Parathyroid adenoma (tissue), 2 donors: ENCODE data around the gene NOS1AP.

Experiments used
- H2AFZ ChIP-seq: fragments of 300-600 bp; sonication (generic); one replicate; pipeline ENCODE4 v1.7.0; 2017; ENCODE audit warnings: antibody characterized with exemption, mild to moderate bottlenecking
- H3K27ac ChIP-seq: fragments of 300-600 bp; sonication (generic); one replicate; pipeline ENCODE4 v1.7.0; 2017
- H3K27me3 ChIP-seq: fragments of 300-600 bp; sonication (generic); one replicate; pipeline ENCODE4 v1.7.0; 2017; ENCODE audit warnings: low read length; ENCODE audit not compliant: control insufficient read depth, insufficient read depth
- H3K36me3 ChIP-seq: fragments of 300-600 bp; sonication (generic); one replicate; pipeline ENCODE4 v1.7.0; 2017; ENCODE audit warnings: low read length; ENCODE audit not compliant: control insufficient read depth, insufficient read depth
- H3K4me1 ChIP-seq: fragments of 300-600 bp; sonication (generic); one replicate; pipeline ENCODE4 v1.7.0; 2017; ENCODE audit warnings: control low read depth
- H3K4me2 ChIP-seq: fragments of 300-600 bp; sonication (generic); one replicate; pipeline ENCODE4 v1.7.0; 2017; ENCODE audit warnings: low read length
- H3K4me3 ChIP-seq: fragments of 300-600 bp; sonication (generic); one replicate; pipeline ENCODE4 v1.7.0; 2017; ENCODE audit warnings: low read depth, low read length
- H3K79me2 ChIP-seq: fragments of 300-600 bp; sonication (generic); one replicate; pipeline ENCODE4 v1.7.0; 2017; ENCODE audit warnings: control low read depth
- H3K9ac ChIP-seq: fragments of 300-600 bp; sonication (generic); one replicate; pipeline ENCODE4 v1.7.0; 2017; ENCODE audit warnings: mild to moderate bottlenecking
- H3K9me3 ChIP-seq: fragments of 300-600 bp; sonication (generic); one replicate; pipeline ENCODE4 v1.7.0; 2017; ENCODE audit warnings: low read length; ENCODE audit not compliant: control insufficient read depth
- CTCF ChIP-seq: fragments of 300-600 bp; sonication (generic); IDR thresholded peaks from one replicate; pipeline ENCODE4 v1.7.0; 2017; ENCODE audit warnings: antibody characterized with exemption, mild to moderate bottlenecking
- donor health status: primary hyperparathyroidism.

The NOS1AP gene

GRCh38 chr1:162264108-162264507, 194.6 kb downstream of the NOS1AP start:
- no peaks in the 10 kb centered on the region for H3K9me3 ChIP-seq
- no peak overlapping the region for H3K4me3 ChIP-seq
- H3K36me3 ChIP-seq, result no peaks in the 10 kb centered on the region
- no peak for TF ChIP-seq CTCF
- no peaks in the 10 kb centered on the region for H3K79me2 ChIP-seq
- H3K4me2 ChIP-seq, result no peak overlapping the region
- no peaks in the 10 kb centered on the region for H3K27me3 ChIP-seq
- H3K4me1 ChIP-seq, result no peaks in the 10 kb centered on the region
- H2AFZ ChIP-seq, result no peak overlapping the region
- no peak overlapping the region for H3K9ac ChIP-seq
- H3K27ac ChIP-seq, result no peak overlapping the region

- no peaks in the 10 kb centered on the region for H3K27me3 ChIP-seq
- no peaks in the 10 kb centered on the region for H3K4me1 ChIP-seq
- H3K27ac ChIP-seq, result no peak overlapping the region
- H2AFZ ChIP-seq, result no peak overlapping the region
- no peak for TF ChIP-seq CTCF
- no peaks in the 10 kb centered on the region for H3K36me3 ChIP-seq
- H3K9me3 ChIP-seq, result no peaks in the 10 kb centered on the region
- no peaks in the 10 kb centered on the region for H3K79me2 ChIP-seq
- H3K9ac ChIP-seq, result no peak overlapping the region
- H3K4me3 ChIP-seq, result no peak overlapping the region
- no peak overlapping the region for H3K4me2 ChIP-seq
Observed at GRCh38 chr1:162265983-162266382, 196.5 kb downstream of the NOS1AP start.

- Histone ChIP-seq H3K79me2 (no peaks in the 10 kb centered on the region), H3K4me2 (no peak overlapping the region), H3K9ac (no peak overlapping the region), H2AFZ (no peak overlapping the region), H3K36me3 (no peaks in the 10 kb centered on the region), H3K9me3 (no peaks in the 10 kb centered on the region), H3K27ac (no peak overlapping the region), H3K4me1 (no peaks in the 10 kb centered on the region), H3K4me3 (no peak overlapping the region), H3K27me3 (no peaks in the 10 kb centered on the region)
- TF ChIP-seq CTCF, result no peak
Observed at GRCh38 chr1:162270016-162270770, 200.7 kb downstream of the NOS1AP start.

GRCh38 chr1:162271972-162272371, 202.5 kb downstream of the NOS1AP start:
- Histone ChIP-seq H3K36me3 (no peaks in the 10 kb centered on the region), H3K27ac (no peak overlapping the region), H3K4me1 (no peaks in the 10 kb centered on the region), H3K27me3 (no peaks in the 10 kb centered on the region), H2AFZ (no peak overlapping the region), H3K79me2 (no peaks in the 10 kb centered on the region), H3K9me3 (no peaks in the 10 kb centered on the region), H3K9ac (no peak overlapping the region), H3K4me3 (no peak overlapping the region), H3K4me2 (no peak overlapping the region)
- no peak for TF ChIP-seq CTCF

- no peak for TF ChIP-seq CTCF
- no peaks in the 10 kb centered on the region for H3K36me3 ChIP-seq
- H3K27me3 ChIP-seq, result no peaks in the 10 kb centered on the region
- H3K27ac ChIP-seq, result no peak overlapping the region
- H3K79me2 ChIP-seq, result no peaks in the 10 kb centered on the region
- H3K4me1 ChIP-seq, result no peaks in the 10 kb centered on the region
- H2AFZ ChIP-seq, result no peak overlapping the region
- no peaks in the 10 kb centered on the region for H3K9me3 ChIP-seq
- H3K4me2 ChIP-seq, result no peak overlapping the region
- H3K9ac ChIP-seq, result no peak overlapping the region
- H3K4me3 ChIP-seq, result no peak overlapping the region
Observed at GRCh38 chr1:162272419-162272818, 202.9 kb downstream of the NOS1AP start.
